Dendritic cell treated with granulocyte-macrophage colony-stimulating factor and Interleukin-4, amounts not matched to agents 40 ng/mL and 50 ng/mL, for 4 days (primary cell): ENCODE results near the gene CD300LB.
A peak's percentile ranks its signal among the peaks of the same experiment; 100 is the strongest.
"Not testable (repeated sequence)": the region's sequence is repeated elsewhere in the genome, so short reads cannot be mapped to it uniquely, and the experiment has no call there.

Experiments
- H3K27ac Mint-ChIP-seq: one replicate; pipeline ENCODE4 v1.8.0; 2022; ENCODE audit warnings: mild to moderate bottlenecking, mixed read lengths
- H3K27me3 Mint-ChIP-seq: one replicate; pipeline ENCODE4 v1.8.0; 2022; ENCODE audit warnings: mild to moderate bottlenecking, mixed read lengths
- H3K36me3 Mint-ChIP-seq: one replicate; pipeline ENCODE4 v1.8.0; 2022; ENCODE audit warnings: low read depth, mixed read lengths
- H3K4me1 Mint-ChIP-seq: one replicate; pipeline ENCODE4 v1.8.0; 2022; ENCODE audit warnings: low read depth, mixed read lengths
- H3K4me3 Mint-ChIP-seq: one replicate; pipeline ENCODE4 v1.8.0; 2022; ENCODE audit warnings: mild to moderate bottlenecking, moderate library complexity, mixed read lengths
- H3K9me3 Mint-ChIP-seq: one replicate; pipeline ENCODE4 v1.8.0; 2022; ENCODE audit warnings: mixed read lengths
- intact Hi-C: fragments of 100-400 bp; cut with micrococcal nuclease; formaldehyde crosslinking; loops from one replicate; pipeline ENCODE4 v1.15.0; 2022

CD300LB gene

DNA sequence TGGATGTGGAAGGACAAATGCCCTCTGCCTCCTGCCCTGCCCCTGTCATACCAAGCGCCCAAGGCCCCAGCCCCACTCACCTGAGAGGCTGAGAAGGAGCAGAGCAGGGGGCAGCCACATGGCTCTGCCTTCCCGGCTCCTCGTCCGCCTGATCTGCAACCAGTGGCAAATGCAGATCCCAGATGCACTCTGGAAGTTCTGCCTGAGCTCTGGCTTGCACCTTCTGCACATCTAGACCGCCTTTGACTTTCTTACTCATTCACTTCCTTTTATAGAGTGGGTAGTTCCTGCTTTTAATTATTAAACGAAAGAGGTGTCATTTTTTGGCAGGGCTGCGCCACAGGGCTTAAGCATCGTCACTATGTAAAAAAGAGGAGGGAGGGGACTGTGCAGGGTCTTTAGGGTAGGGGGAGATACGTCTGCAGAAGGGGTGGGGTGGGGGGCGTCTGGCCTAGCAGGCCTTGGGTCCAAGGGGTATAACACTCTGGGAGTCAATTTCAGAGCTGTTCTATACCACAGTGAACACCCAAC is at the start of gene CD300LB:
TSS of gene CD300LB (minus strand) at position 245 of the 531 bp plus-strand sequence. CDS start at position 120, 125 bp downstream.
- H3K27ac Mint-ChIP-seq: peak within 1 kb of the TSS; percentile 76
- H3K4me3 Mint-ChIP-seq: peak within 1 kb of the TSS; percentile 76
- peaks cover 74% of the 10 kb centered on the region for H3K4me1 Mint-ChIP-seq
- H3K27me3 Mint-ChIP-seq: no peaks in the 10 kb centered on the region
- no peaks in the 10 kb centered on the region for H3K9me3 Mint-ChIP-seq
- intact Hi-C loops: no loop called here
- H3K36me3 Mint-ChIP-seq: peaks cover 22% of the 10 kb centered on the region

DNA sequence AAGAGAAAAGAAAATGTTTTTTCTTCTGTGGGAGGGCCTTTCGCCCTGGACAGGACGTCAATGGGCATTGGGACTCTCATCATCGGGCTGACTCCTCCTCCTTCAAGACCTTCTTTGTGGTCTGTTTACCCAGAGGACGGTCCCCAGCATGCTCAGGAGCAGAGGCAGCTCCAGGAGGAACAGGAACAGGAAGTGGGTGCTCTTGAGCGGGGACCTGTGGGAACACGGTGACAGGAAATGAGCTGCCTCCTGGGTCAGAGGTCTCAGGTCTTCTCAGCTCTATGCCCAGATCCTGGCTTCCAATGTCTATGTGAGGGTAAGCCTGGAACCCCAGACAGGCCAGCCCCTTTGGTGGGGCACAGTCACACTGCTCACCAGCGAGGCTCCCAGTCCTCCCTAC is 48.6 kb upstream of the CD300LB start:
- H3K4me3 Mint-ChIP-seq: no peak overlapping the region
- no peak overlapping the region for H3K27ac Mint-ChIP-seq
- no peaks in the 10 kb centered on the region for H3K9me3 Mint-ChIP-seq
- intact Hi-C loops: no loop called here
- H3K4me1 Mint-ChIP-seq: peaks cover 23% of the 10 kb centered on the region
- H3K36me3 Mint-ChIP-seq: no peaks in the 10 kb centered on the region
- H3K27me3 Mint-ChIP-seq: peaks cover 37% of the 10 kb centered on the region

DNA sequence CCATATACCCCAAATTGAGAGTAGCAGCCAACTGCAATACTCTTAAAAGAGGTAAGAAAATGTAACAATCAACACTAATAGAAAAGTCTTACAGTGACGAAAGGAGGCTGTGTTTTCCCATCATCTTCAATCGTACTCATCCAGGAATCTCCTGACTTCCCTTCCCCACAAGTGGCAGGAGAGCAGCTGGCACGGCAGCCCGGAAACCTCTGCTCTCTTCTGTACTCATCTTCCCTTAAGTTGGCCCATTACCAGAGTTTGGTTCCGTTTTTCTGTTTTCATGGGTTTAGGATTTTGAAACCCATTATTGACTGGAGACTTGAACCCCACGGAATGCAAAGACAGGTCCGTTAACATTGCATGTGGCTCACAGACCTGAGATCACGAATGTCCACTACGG is 47.7 kb upstream of the CD300LB start:
- Mint-ChIP-seq H3K4me1 (peaks cover 23% of the 10 kb centered on the region), H3K27ac (no peak overlapping the region), H3K27me3 (peaks cover 42% of the 10 kb centered on the region), H3K36me3 (no peaks in the 10 kb centered on the region), H3K9me3 (no peaks in the 10 kb centered on the region), H3K4me3 (no peak overlapping the region)
- intact Hi-C loops: no loop called here

DNA sequence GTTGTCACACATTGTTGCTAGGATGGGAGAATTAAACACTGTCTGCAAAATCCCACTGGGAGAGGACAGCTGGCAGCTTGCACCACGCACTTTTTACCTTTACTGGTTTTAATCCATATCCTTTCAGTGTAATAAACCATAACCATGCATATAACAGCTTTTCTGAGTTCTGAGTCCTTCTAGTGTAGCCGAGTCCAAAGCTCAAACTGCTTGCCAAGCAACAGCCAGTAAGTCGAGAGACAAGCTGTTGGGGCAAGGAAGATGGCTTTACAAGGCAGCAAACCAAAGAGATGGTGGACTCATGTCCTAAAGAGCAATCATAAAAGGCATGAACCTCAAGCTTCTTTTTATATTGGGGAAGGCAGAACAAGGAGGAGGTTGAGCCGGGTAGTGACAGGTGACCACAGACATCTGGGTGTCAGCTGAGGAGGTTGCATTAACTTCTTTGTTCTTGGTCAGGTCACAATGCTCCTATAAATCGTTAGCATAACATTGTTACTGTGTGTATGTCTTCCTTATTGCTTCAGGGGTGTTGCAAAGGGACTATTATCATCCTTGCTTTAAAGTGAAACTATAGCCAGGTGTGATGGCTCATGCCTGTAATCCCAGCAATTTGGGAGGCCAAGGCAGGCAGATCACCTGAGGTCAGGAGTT is 43.3 kb upstream of the CD300LB start:
- peaks cover 45% of the 10 kb centered on the region for H3K27me3 Mint-ChIP-seq
- no peak overlapping the region for H3K27ac Mint-ChIP-seq
- peaks cover 36% of the 10 kb centered on the region for H3K4me1 Mint-ChIP-seq
- H3K4me3 Mint-ChIP-seq: no peak overlapping the region
- H3K36me3 Mint-ChIP-seq: no peaks in the 10 kb centered on the region
- intact Hi-C loops: no loop called here
- no peaks in the 10 kb centered on the region for H3K9me3 Mint-ChIP-seq

DNA sequence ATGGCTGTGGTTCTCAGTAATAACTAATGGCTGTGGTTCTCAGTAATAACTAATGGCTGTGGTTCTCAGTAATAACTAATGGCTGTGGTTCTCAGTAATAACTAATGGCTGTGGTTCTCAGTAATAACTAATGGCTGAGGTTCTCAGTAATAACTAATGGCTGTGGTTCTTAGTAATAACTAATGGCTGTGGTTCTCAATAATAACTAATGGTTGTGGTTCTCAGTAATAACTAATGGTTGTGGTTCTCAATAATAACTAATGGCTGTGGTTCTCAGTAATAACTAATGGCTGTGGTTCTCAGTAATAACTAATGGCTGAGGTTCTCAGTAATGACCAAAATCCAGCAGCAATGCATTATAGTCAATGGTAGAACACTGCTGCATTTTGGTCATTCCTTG is 42.4 kb upstream of the CD300LB start:
- Mint-ChIP-seq H3K4me1 (peaks cover 39% of the 10 kb centered on the region), H3K27me3 (peaks cover 40% of the 10 kb centered on the region)
- intact Hi-C loops, H3K27ac Mint-ChIP-seq, H3K9me3 Mint-ChIP-seq, H3K4me3 Mint-ChIP-seq, H3K36me3 Mint-ChIP-seq: not testable (repeated sequence)

DNA sequence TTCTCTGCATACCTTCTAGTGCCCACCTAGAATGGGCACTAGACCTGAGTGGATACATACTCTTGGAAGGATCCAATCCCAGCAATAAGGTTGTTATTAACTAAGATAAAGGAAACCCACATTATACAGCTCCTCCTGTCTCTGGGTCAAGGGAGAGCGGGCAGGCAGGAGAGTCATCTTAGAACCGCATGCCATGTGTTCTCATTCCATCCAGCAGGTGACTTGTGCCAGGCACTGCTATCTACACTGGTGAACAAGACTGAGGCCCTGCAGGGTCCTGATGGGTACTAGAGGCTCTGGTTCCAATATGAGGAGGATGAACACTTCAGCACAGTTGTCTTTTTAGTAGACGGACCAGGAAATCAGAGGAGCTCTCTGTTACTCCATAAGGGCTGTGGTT is 41.9 kb upstream of the CD300LB start:
- Mint-ChIP-seq H3K9me3 (no peaks in the 10 kb centered on the region), H3K4me3 (no peak overlapping the region), H3K27me3 (peaks cover 40% of the 10 kb centered on the region), H3K27ac (no peak overlapping the region), H3K36me3 (no peaks in the 10 kb centered on the region), H3K4me1 (peaks cover 44% of the 10 kb centered on the region)
- intact Hi-C loops: no loop called here

DNA sequence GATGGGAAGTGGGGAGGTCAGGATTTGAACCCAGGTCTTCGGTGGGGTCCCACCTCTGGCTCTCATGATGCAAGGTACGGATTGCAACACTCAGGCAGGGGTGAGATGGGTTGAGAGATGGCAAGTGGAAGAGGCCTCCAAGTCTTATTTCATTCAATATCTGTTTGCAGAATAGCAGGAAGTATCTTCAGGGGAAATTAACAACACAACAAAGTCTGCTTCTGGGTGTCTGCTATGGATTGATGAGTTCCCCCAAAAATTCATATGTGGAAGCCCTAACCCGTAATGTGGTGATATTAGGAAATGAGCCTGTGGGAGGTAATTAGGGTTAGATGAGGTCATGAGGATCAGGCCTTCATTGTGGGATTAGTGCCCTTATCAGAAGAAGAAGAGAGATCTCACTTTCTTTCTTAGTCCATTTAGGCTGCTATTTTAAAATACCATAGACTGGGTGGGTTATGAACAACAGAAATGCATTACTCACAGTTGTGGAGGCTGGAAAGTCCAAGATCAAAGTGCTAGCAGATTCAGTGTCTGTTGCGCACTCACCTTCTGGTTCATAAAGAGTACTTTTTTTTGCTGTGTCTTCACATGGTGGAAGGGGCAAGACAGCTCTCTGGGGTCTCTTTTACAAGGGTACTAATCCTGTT is 40.5 kb upstream of the CD300LB start:
- Mint-ChIP-seq H3K27ac (no peak overlapping the region), H3K9me3 (no peaks in the 10 kb centered on the region), H3K4me1 (peaks cover 55% of the 10 kb centered on the region), H3K27me3 (peaks cover 32% of the 10 kb centered on the region), H3K36me3 (no peaks in the 10 kb centered on the region), H3K4me3 (no peak overlapping the region)
- intact Hi-C loops: no loop called here

DNA sequence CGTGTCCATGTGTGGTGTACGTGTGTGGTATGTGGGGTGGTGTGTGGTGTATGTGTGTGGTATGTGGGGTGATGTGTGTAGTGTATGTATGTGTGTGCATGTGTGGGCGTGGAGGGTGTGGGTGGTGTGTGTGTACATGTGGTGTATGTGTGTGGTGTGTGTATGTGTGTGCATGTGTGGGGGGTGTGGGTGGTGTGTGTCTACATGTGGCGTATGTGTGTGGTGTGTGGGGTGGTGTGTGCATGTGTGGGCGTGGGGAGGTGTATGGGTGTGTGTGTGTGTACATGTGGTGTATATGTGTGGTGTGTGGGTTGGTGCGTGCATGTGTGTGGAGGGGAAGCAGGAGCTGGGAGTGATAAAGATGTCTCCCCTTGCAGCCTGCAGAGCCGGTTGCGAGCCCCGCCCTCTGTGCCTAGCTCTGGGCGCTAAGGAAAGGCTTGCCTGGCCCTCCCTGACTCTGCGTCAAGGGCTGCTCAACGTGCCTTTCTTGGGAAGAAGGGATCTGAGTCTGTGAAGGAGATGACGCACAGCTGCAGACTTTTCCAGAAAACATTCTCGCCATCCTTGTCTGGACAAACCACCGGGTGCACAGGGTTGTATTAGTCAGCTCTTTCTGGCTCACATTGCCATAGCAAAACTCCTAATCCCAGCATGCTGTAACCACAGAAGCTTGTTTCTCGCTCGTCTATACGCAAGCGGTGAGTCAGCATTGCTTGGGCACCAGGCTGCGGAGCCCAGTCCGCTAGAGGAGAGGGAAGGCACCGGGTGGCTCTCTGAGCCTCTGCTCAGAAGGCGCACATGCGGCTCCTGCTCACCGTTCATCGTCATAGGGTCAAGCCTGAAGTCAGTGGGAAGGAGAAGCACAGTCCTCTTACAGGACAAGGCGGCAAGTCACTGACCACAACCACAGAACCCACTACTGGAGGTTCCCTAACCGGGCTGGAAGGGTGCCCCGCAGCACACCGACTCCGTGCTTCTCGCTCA is 38.0 kb upstream of the CD300LB start:
- Mint-ChIP-seq H3K9me3 (no peaks in the 10 kb centered on the region), H3K27me3 (peaks cover 15% of the 10 kb centered on the region), H3K36me3 (no peaks in the 10 kb centered on the region), H3K4me3 (peak overlapping the region; percentile 30), H3K4me1 (peaks cover 68% of the 10 kb centered on the region), H3K27ac (peak overlapping the region; percentile 57)
- intact Hi-C loops: loop anchor here (1.0 to 2.0 kb wide), 2 partner anchors 15 to 73 kb away; no protein-coding TSS in a partner anchor

DNA sequence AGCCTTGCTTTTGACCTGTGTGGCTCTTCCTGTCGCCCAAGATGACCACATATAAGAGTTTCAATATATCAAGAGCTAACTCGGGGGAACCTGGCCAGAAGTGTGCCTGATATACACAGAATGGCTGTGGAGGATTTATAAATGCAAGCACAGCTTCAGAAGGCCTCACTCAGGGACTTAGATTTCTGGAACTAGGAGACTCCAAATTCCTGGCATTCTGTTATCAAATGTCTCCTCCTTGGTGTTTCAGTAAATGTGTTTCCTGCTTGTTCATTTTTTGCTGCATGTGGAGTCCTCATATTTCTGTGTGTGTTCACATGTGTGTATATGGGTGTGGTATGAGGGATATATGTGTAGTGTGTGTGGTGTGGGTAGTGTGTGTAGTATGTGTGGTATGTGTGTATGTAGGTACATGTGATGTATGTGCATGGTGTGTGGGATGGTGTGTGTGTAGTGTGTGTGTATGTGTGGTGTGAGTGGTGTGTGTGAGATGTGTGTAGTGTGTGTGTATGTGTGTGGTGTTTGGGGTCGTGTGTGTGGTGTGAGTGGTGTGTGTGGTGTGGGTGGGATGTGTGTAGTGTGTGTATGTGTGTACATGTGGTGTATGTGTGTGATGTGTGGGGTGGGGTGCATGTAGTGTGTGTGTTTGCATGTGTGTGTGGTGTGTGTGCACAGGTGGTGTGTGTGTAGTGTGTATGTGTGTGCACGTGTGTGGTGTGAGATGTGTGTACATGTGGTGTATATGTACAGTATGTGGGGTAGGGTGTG is 37.0 kb upstream of the CD300LB start:
- no peak overlapping the region for H3K4me3 Mint-ChIP-seq
- peaks cover 78% of the 10 kb centered on the region for H3K4me1 Mint-ChIP-seq
- peak overlapping the region; percentile 57 for H3K27ac Mint-ChIP-seq
- peaks cover 9% of the 10 kb centered on the region for H3K36me3 Mint-ChIP-seq
- no peaks in the 10 kb centered on the region for H3K9me3 Mint-ChIP-seq
- intact Hi-C loops: loop anchor here (2.0 kb wide), 1 partner anchor 13 kb away; no protein-coding TSS in a partner anchor
- peaks cover 19% of the 10 kb centered on the region for H3K27me3 Mint-ChIP-seq

DNA sequence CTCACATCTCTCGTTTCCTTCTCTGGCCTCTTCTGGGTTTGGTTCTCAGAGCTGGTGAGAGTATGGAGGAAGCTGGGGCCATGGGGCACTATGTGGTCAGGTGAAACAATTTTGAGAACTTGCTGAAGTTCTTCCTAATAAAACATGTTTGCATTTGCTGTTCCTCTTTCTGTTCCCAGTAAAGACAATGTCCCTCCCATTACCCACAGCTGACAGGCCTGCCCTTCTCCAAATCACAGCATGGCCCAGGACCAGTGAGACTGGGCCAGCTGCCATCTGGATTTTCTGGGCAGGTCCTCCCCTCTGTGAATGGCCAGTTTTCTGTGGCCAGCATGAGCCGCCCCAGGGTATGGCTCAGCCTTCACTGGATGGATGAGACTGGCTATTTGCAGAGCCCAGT is 36.1 kb upstream of the CD300LB start, which contains the start of gene CD300H:
TSS of gene CD300H (minus strand) at position 113 of the 400 bp plus-strand sequence.
- intact Hi-C loops: loop anchor here (1.0 kb wide), 1 partner anchor 21 kb away; the partner anchor contains the start of gene CD300C
- Mint-ChIP-seq H3K27ac (peak within 1 kb of the TSS; percentile 78), H3K4me1 (peaks cover 82% of the 10 kb centered on the region), H3K4me3 (peak within 1 kb of the TSS; percentile 81), H3K27me3 (peaks cover 21% of the 10 kb centered on the region), H3K9me3 (no peaks in the 10 kb centered on the region), H3K36me3 (peaks cover 13% of the 10 kb centered on the region)

DNA sequence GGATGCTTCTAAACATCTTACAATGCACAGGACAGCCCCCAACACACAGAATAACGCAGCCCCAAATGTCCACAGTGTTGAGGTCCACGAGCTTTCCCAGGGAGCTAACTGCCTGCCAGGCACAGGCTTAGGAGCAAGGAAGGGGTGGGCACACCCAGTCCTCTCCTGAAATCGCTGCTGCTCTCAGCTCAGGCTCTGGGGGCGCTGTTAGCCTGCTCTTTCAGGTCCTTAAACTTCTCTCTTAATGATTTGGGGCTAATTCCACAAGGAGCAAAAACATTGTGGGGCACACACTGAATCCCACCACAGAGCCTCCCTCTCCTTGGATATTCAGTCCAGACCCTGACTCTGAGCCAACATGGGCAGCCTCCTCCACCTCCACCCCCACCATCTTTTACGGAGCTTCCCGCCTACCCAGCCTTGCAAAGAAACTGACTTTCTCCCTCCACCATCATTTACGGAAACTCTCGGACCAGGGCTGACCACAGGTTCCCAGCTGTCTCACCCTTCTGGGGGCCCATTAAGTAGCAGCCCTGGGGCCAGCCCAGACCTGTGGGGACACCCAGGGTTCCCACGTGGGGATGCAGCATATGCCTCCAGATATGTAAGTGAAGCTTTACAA is 35.0 kb upstream of the CD300LB start:
- Mint-ChIP-seq H3K27ac (peak overlapping the region; percentile 16), H3K27me3 (peaks cover 30% of the 10 kb centered on the region), H3K4me1 (peaks cover 86% of the 10 kb centered on the region), H3K9me3 (no peaks in the 10 kb centered on the region), H3K4me3 (peak overlapping the region; percentile 81), H3K36me3 (peaks cover 24% of the 10 kb centered on the region)
- intact Hi-C loops: loop anchor here (1.0 kb wide), 2 partner anchors 33 to 80 kb away; no protein-coding TSS in a partner anchor

DNA sequence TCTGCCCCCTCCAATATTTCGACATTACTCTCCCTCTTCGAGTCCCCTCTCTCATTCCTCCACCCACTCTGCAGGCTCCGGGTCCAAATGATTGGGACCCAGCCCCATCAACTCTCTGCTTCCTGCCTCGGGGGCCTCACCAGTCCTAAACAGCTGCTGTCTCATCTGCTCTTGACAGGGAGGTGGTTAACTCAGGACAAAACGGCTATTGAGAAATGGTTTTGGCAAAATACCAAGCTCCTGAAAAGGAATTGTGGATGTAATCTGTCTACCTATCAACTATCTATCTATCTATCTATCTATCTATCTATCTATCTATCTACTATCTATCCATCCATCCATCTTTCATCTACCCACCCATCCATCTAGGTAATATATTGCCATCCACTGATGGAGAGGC is 33.9 kb upstream of the CD300LB start:
- Mint-ChIP-seq H3K36me3 (peaks cover 27% of the 10 kb centered on the region), H3K4me1 (peaks cover 82% of the 10 kb centered on the region), H3K27me3 (peaks cover 28% of the 10 kb centered on the region), H3K27ac (peak overlapping the region; percentile 51), H3K4me3 (peak overlapping the region; percentile 57), H3K9me3 (no peaks in the 10 kb centered on the region)
- intact Hi-C loops: no loop called here
